ENCODE results near the gene DOCK6. TPM values are rescaled to one million over a fixed set of nuclear protein-coding genes. Genes with fewer than 3 reads are reported as not detected.

The DOCK6 gene
- total RNA-seq, 1 donor from 2014 or later, result 43.6 TPM

- H3K36me3 Mint-ChIP-seq, result peaks cover 4% of the 10 kb centered on the region
- H3K4me1 Mint-ChIP-seq (ENCODE audit: unreplicated experiment), result no peaks in the 10 kb centered on the region
- H3K4me3 Mint-ChIP-seq, result no peak overlapping the region
- no peaks in the 10 kb centered on the region for H3K9me3 Mint-ChIP-seq
- H3K27me3 Mint-ChIP-seq, result no peaks in the 10 kb centered on the region
- DNase-seq (ENCODE audit: extremely low spot score, unreplicated experiment), result no peak
- no peak for TF ChIP-seq CTCF (conservative IDR thresholded peaks at IDR 0.05)
- no peak overlapping the region for H3K27ac Mint-ChIP-seq
Observed at GRCh38 chr19:11172576-11172975, 89.7 kb downstream of the DOCK6 start.

- DNase-seq (ENCODE audit: extremely low spot score, unreplicated experiment), result no peak
- Mint-ChIP-seq H3K9me3 (no peaks in the 10 kb centered on the region), H3K4me3 (no peak overlapping the region), H3K4me1 (ENCODE audit: unreplicated experiment) (no peaks in the 10 kb centered on the region), H3K27me3 (no peaks in the 10 kb centered on the region), H3K36me3 (peaks cover 9% of the 10 kb centered on the region), H3K27ac (no peak overlapping the region)
- no peak for TF ChIP-seq CTCF (conservative IDR thresholded peaks at IDR 0.05)
Observed at GRCh38 chr19:11171144-11171543, 91.2 kb downstream of the DOCK6 start.

- no peak overlapping the region for H3K4me3 Mint-ChIP-seq
- peaks cover 9% of the 10 kb centered on the region for H3K36me3 Mint-ChIP-seq
- TF ChIP-seq CTCF (conservative IDR thresholded peaks at IDR 0.05), result no peak
- no peak for DNase-seq (ENCODE audit: extremely low spot score, unreplicated experiment)
- H3K9me3 Mint-ChIP-seq, result no peaks in the 10 kb centered on the region
- H3K27ac Mint-ChIP-seq, result no peak overlapping the region
- H3K4me1 Mint-ChIP-seq (ENCODE audit: unreplicated experiment), result no peaks in the 10 kb centered on the region
- no peaks in the 10 kb centered on the region for H3K27me3 Mint-ChIP-seq
Observed at GRCh38 chr19:11169896-11170678, 92.2 kb downstream of the DOCK6 start.

GRCh38 chr19:11168568-11168967 is 93.8 kb downstream of the DOCK6 start:
- H3K9me3 Mint-ChIP-seq, result no peaks in the 10 kb centered on the region
- H3K27ac Mint-ChIP-seq, result no peak overlapping the region
- no peak for TF ChIP-seq CTCF (conservative IDR thresholded peaks at IDR 0.05)
- no peaks in the 10 kb centered on the region for H3K27me3 Mint-ChIP-seq
- no peak overlapping the region for H3K4me3 Mint-ChIP-seq
- no peaks in the 10 kb centered on the region for H3K4me1 Mint-ChIP-seq (ENCODE audit: unreplicated experiment)
- no peak for DNase-seq (ENCODE audit: extremely low spot score, unreplicated experiment)
- peaks cover 9% of the 10 kb centered on the region for H3K36me3 Mint-ChIP-seq

- Mint-ChIP-seq H3K27ac (no peak overlapping the region), H3K4me1 (ENCODE audit: unreplicated experiment) (no peaks in the 10 kb centered on the region)
- no peak for TF ChIP-seq CTCF (conservative IDR thresholded peaks at IDR 0.05)
Observed at GRCh38 chr19:11166281-11167142, 95.8 kb downstream of the DOCK6 start.

More at GRCh38 chr19:11166281-11167142, 95.8 kb downstream of the DOCK6 start:
- Mint-ChIP-seq H3K36me3 (peaks cover 9% of the 10 kb centered on the region), H3K9me3 (no peaks in the 10 kb centered on the region), H3K27me3 (no peaks in the 10 kb centered on the region), H3K4me3 (no peak overlapping the region)
- DNase-seq (ENCODE audit: extremely low spot score, unreplicated experiment), result no peak

Measured in type B pancreatic cell (in vitro differentiated cells).